HEK293 (cell line): ENCODE data around the gene SPINT2.
A peak's percentile ranks its signal among the peaks of the same experiment; 100 is the strongest.

Source experiments
- BCL6B ChIP-seq: fragments of 450-650 bp; formaldehyde crosslinking; IDR thresholded peaks from 2 replicates; pipeline ENCODE4 v1.5.1; 2017; ENCODE audit warnings: missing biosample characterization, missing genetic modification characterization
- GLIS2 ChIP-seq: fragments of 450-650 bp; formaldehyde crosslinking; IDR thresholded peaks from 2 replicates; pipeline ENCODE4 v1.5.1; 2016; ENCODE audit warnings: missing biosample characterization, missing genetic modification characterization
- KLF8 ChIP-seq: fragments of 450-650 bp; formaldehyde crosslinking; IDR thresholded peaks from 2 replicates; pipeline ENCODE4 v1.5.1; 2016; ENCODE audit warnings: missing biosample characterization, missing genetic modification characterization
- MZF1 ChIP-seq: fragments of 450-650 bp; formaldehyde crosslinking; IDR thresholded peaks from 2 replicates; pipeline ENCODE4 v1.5.1; 2017; ENCODE audit warnings: missing biosample characterization, missing genetic modification characterization, borderline replicate concordance
- PRDM4 ChIP-seq: fragments of 450-650 bp; formaldehyde crosslinking; IDR thresholded peaks from 2 replicates; pipeline ENCODE4 v1.5.1; 2017; ENCODE audit warnings: missing biosample characterization, missing genetic modification characterization
- RBAK ChIP-seq: fragments of 450-650 bp; formaldehyde crosslinking; IDR thresholded peaks from 2 replicates; pipeline ENCODE4 v1.5.1; 2016; ENCODE audit warnings: missing biosample characterization, missing genetic modification characterization
- WT1 ChIP-seq: fragments of 450-650 bp; formaldehyde crosslinking; IDR thresholded peaks from 2 replicates; pipeline ENCODE4 v1.5.1; 2016; ENCODE audit warnings: missing biosample characterization, missing genetic modification characterization
- ZBTB11 ChIP-seq: fragments of 450-650 bp; formaldehyde crosslinking; conservative IDR thresholded peaks from 2 replicates; pipeline ENCODE4 v1.5.1; 2016; ENCODE audit warnings: low read depth, missing biosample characterization, missing genetic modification characterization
- ZBTB17 ChIP-seq: fragments of 450-650 bp; formaldehyde crosslinking; IDR thresholded peaks from 2 replicates; pipeline ENCODE4 v1.5.1; 2016; ENCODE audit warnings: missing biosample characterization, missing genetic modification characterization
- ZBTB21 ChIP-seq: fragments of 450-650 bp; formaldehyde crosslinking; IDR thresholded peaks from 2 replicates; pipeline ENCODE4 v1.5.1; 2017; ENCODE audit warnings: missing biosample characterization, missing genetic modification characterization
- ZBTB26 ChIP-seq: fragments of 450-650 bp; formaldehyde crosslinking; optimal IDR thresholded peaks from 2 replicates; pipeline ENCODE3; 2016; ENCODE audit warnings: missing biosample characterization, mild to moderate bottlenecking, missing genetic modification characterization
- ZBTB7A ChIP-seq: fragments of 450-650 bp; formaldehyde crosslinking; IDR thresholded peaks from 2 replicates; pipeline ENCODE4 v1.5.1; 2016; ENCODE audit warnings: low read depth, missing biosample characterization, missing genetic modification characterization
- ZFP37 ChIP-seq: fragments of 450-650 bp; formaldehyde crosslinking; IDR thresholded peaks from 2 replicates; pipeline ENCODE4 v1.5.1; 2016; ENCODE audit warnings: missing biosample characterization, missing genetic modification characterization
- ZFP69B ChIP-seq: fragments of 450-650 bp; formaldehyde crosslinking; IDR thresholded peaks from 2 replicates; pipeline ENCODE4 v1.5.1; 2016; ENCODE audit warnings: missing biosample characterization, missing genetic modification characterization
- ZNF132 ChIP-seq: fragments of 450-650 bp; formaldehyde crosslinking; IDR thresholded peaks from 2 replicates; pipeline ENCODE4 v1.5.1; 2017; ENCODE audit warnings: missing biosample characterization, missing genetic modification characterization, borderline replicate concordance
- ZNF140 ChIP-seq: fragments of 450-650 bp; formaldehyde crosslinking; IDR thresholded peaks from 2 replicates; pipeline ENCODE4 v1.5.1; 2016; ENCODE audit warnings: missing biosample characterization, missing genetic modification characterization
- ZNF146 ChIP-seq: fragments of 450-650 bp; formaldehyde crosslinking; IDR thresholded peaks from 2 replicates; pipeline ENCODE4 v1.5.1; 2016; ENCODE audit warnings: missing biosample characterization, missing genetic modification characterization
- ZNF169 ChIP-seq: fragments of 450-650 bp; formaldehyde crosslinking; IDR thresholded peaks from 2 replicates; pipeline ENCODE4 v1.5.1; 2016; ENCODE audit warnings: missing biosample characterization, missing genetic modification characterization
- ZNF175 ChIP-seq: fragments of 450-650 bp; formaldehyde crosslinking; IDR thresholded peaks from 2 replicates; pipeline ENCODE4 v1.5.1; 2016; ENCODE audit warnings: missing biosample characterization, missing genetic modification characterization
- ZNF184 ChIP-seq: fragments of 450-650 bp; IDR thresholded peaks from 2 replicates; pipeline ENCODE4 v1.5.1; 2018; ENCODE audit warnings: missing biosample characterization, mild to moderate bottlenecking, missing genetic modification characterization
- ZNF280D ChIP-seq: fragments of 450-650 bp; formaldehyde crosslinking; IDR thresholded peaks from 2 replicates; pipeline ENCODE4 v1.5.1; 2016; ENCODE audit warnings: missing biosample characterization, missing genetic modification characterization
- ZNF426 ChIP-seq: fragments of 450-650 bp; formaldehyde crosslinking; IDR thresholded peaks from 2 replicates; pipeline ENCODE4 v1.5.1; 2017; ENCODE audit warnings: missing biosample characterization, missing genetic modification characterization, mild to moderate bottlenecking, inconsistent platforms, moderate library complexity
- ZNF449 ChIP-seq: fragments of 450-650 bp; formaldehyde crosslinking; IDR thresholded peaks from 2 replicates; pipeline ENCODE4 v1.5.1; 2017; ENCODE audit warnings: missing biosample characterization, mild to moderate bottlenecking, missing genetic modification characterization, moderate library complexity
- ZNF529 ChIP-seq: fragments of 450-650 bp; formaldehyde crosslinking; IDR thresholded peaks from 2 replicates; pipeline ENCODE4 v1.5.1; 2017; ENCODE audit warnings: missing genetic modification characterization, missing biosample characterization; ENCODE audit not compliant: insufficient replicate concordance
- ZNF621 ChIP-seq: fragments of 450-650 bp; formaldehyde crosslinking; IDR thresholded peaks from 2 replicates; pipeline ENCODE4 v1.5.1; 2017; ENCODE audit warnings: missing biosample characterization, missing genetic modification characterization
- ZNF626 ChIP-seq: fragments of 450-650 bp; sonication (Bioruptor Pico); formaldehyde crosslinking; IDR thresholded peaks from 2 replicates; pipeline ENCODE4 v1.5.1; 2018; ENCODE audit warnings: missing biosample characterization, missing genetic modification characterization, inconsistent platforms
- ZNF670 ChIP-seq: fragments of 450-650 bp; formaldehyde crosslinking; IDR thresholded peaks from 2 replicates; pipeline ENCODE4 v1.5.1; 2016; ENCODE audit warnings: missing biosample characterization, missing genetic modification characterization, low read depth

Gene SPINT2

GRCh38 chr19:38251564-38252051 lies 12.8 kb upstream of the SPINT2 start (continued):
- TF ChIP-seq ZFP37 (tag by site-specific recombination), result no peak
- TF ChIP-seq ZNF621, result no peak
- peak; percentile 64; the same call in 1 of the 2 replicates for TF ChIP-seq GLIS2 (tag by site-specific recombination)
- no peak for TF ChIP-seq ZNF426 (tag by site-specific recombination)
- no peak for TF ChIP-seq BCL6B (tag by site-specific recombination)
- no peak for TF ChIP-seq ZNF670 (tag by site-specific recombination)
- peak; percentile 20 for TF ChIP-seq ZBTB21 (tag by site-specific recombination)
- no peak for TF ChIP-seq MZF1 (tag by site-specific recombination)
- no peak for TF ChIP-seq ZNF449 (tag by site-specific recombination)
- TF ChIP-seq ZBTB11 (tag by site-specific recombination), result no peak
- TF ChIP-seq WT1 (tag by site-specific recombination), result peak; percentile 37; the same call in 1 of the 2 replicates
- TF ChIP-seq ZNF184 (tag by site-specific recombination), result no peak
- TF ChIP-seq PRDM4 (tag by site-specific recombination), result peak; percentile 16; the same call in 1 of the 2 replicates
- TF ChIP-seq ZNF132, result no peak
- no peak for TF ChIP-seq ZNF175 (tag by site-specific recombination)
- peak; percentile 87; the same call in 1 of the 2 replicates for TF ChIP-seq ZFP69B
- TF ChIP-seq ZNF529 (tag by site-specific recombination), result no peak
- no peak for TF ChIP-seq RBAK (tag by site-specific recombination)
- peak; percentile 60; the same call in 1 of the 2 replicates for TF ChIP-seq KLF8 (tag by site-specific recombination)
- no peak for TF ChIP-seq ZNF626
- 0 out of 2 replicates have a peak, but pooled peaks have one; percentile 10 for TF ChIP-seq ZBTB7A (tag by site-specific recombination)
- peak; percentile 92 for TF ChIP-seq ZBTB17 (tag by site-specific recombination)
- TF ChIP-seq ZBTB26 (tag by site-specific recombination), result no peak
- TF ChIP-seq ZNF146 (tag by site-specific recombination), result no peak
- TF ChIP-seq ZNF169 (tag by site-specific recombination), result no peak
- TF ChIP-seq ZNF280D (tag by site-specific recombination), result no peak
- no peak for TF ChIP-seq ZNF140 (tag by site-specific recombination)
